Measurements from ENCODE around the gene SRRM1.
A peak's percentile ranks its signal among the peaks of the same experiment; 100 is the strongest.

SRRM1 gene

GRCh38 chr1:24643363-24644099 lies 429 bp downstream of the SRRM1 start:
- peaks cover 7 to 28% (median 24%) of the 10 kb centered on the region in 4 experiments for H3K4me1 ChIP-seq (ENCODE audit: control extremely low read depth in 1 of 4, control insufficient read depth in 4 of 4, insufficient read depth in 4 of 4, low read length in 3 of 4)
- POLR2A ChIA-PET = interaction anchor here (0.7 kb wide), 1 partner anchor 16 kb away, joined by 4 read pairs; no protein-coding TSS in a partner anchor
- H3K27me3 ChIP-seq (replicated peaks in 2 of 5; ENCODE audit: control insufficient read depth in 4 of 5, insufficient read depth in 5 of 5, low read length in 4 of 5) = no peaks in the 10 kb centered on the region
- CTCF ChIA-PET = no interaction called here
- DNase-seq = peak in 1 of 3 donors; percentile 48
- no peaks in the 10 kb centered on the region for H3K9me3 ChIP-seq (ENCODE audit: control extremely low read depth in 1 of 5, control insufficient read depth in 4 of 5, insufficient read depth in 2 of 5, low read depth in 1 of 5, low read length in 4 of 5)
- H3K27ac ChIP-seq (ENCODE audit: insufficient read depth in 1 of 2, low read depth in 1 of 2, low read length in 2 of 2, poor library complexity in 1 of 2, severe bottlenecking in 2 of 2) = peak overlapping the region; percentile 83 to 93
- peak overlapping the region; percentile 74 to 96 (median 94) for H3K4me3 ChIP-seq (ENCODE audit: control insufficient read depth in 1 of 7, extremely low read depth in 1 of 7, insufficient read depth in 4 of 7, low read depth in 2 of 7, low read length in 6 of 7)
- peaks cover 18 to 33% (median 23%) of the 10 kb centered on the region in 4 experiments for H3K36me3 ChIP-seq (ENCODE audit: control insufficient read depth in 4 of 4, insufficient read depth in 4 of 4, low read length in 3 of 4)
- WGBS (ENCODE audit: insufficient coverage) = 0% methylated on average over 26 of the region's 53 CpGs

- CTCF ChIA-PET = no interaction called here
- Histone ChIP-seq H3K4me1 (ENCODE audit: control extremely low read depth in 1 of 4, control insufficient read depth in 4 of 4, insufficient read depth in 4 of 4, low read length in 3 of 4) (peaks cover 7 to 28% (median 24%) of the 10 kb centered on the region in 4 experiments), H3K27ac (ENCODE audit: insufficient read depth in 1 of 2, low read depth in 1 of 2, low read length in 2 of 2, poor library complexity in 1 of 2, severe bottlenecking in 2 of 2) (peak overlapping the region; percentile 83 to 93), H3K4me3 (ENCODE audit: control insufficient read depth in 1 of 7, extremely low read depth in 1 of 7, insufficient read depth in 4 of 7, low read depth in 2 of 7, low read length in 6 of 7) (peak overlapping the region; percentile 74 to 96 (median 94)), H3K27me3 (replicated peaks in 2 of 5; ENCODE audit: control insufficient read depth in 4 of 5, insufficient read depth in 5 of 5, low read length in 4 of 5) (no peaks in the 10 kb centered on the region), H3K36me3 (ENCODE audit: control insufficient read depth in 4 of 4, insufficient read depth in 4 of 4, low read length in 3 of 4) (peaks cover 22 to 38% (median 28%) of the 10 kb centered on the region in 4 experiments), H3K9me3 (ENCODE audit: control extremely low read depth in 1 of 5, control insufficient read depth in 4 of 5, insufficient read depth in 2 of 5, low read depth in 1 of 5, low read length in 4 of 5) (no peaks in the 10 kb centered on the region)
- POLR2A ChIA-PET = no interaction called here
- 0% methylated on average over 8 of the region's 9 CpGs for WGBS (ENCODE audit: insufficient coverage)
- DNase-seq = peak in 2 of 3 donors; percentile 3 to 24
These were observed 940 bp downstream of the SRRM1 start for GRCh38 chr1:24644100-24644384.

GRCh38 chr1:24648919-24649318 lies 5.8 kb downstream of the SRRM1 start:
- no peaks in the 10 kb centered on the region for H3K9me3 ChIP-seq (ENCODE audit: control extremely low read depth in 1 of 5, control insufficient read depth in 4 of 5, insufficient read depth in 2 of 5, low read depth in 1 of 5, low read length in 4 of 5)
- H3K36me3 ChIP-seq (ENCODE audit: control insufficient read depth in 4 of 4, insufficient read depth in 4 of 4, low read length in 3 of 4) = peaks cover 45 to 81% (median 63%) of the 10 kb centered on the region in 4 experiments
- ChIA-PET CTCF (no interaction called here), POLR2A (interaction anchor here (0.7 kb wide), 1 partner anchor 19 kb away, joined by 3 read pairs; no protein-coding TSS in a partner anchor)
- no peaks in the 10 kb centered on the region for H3K27me3 ChIP-seq (replicated peaks in 2 of 5; ENCODE audit: control insufficient read depth in 4 of 5, insufficient read depth in 5 of 5, low read length in 4 of 5)
- H3K4me3 ChIP-seq (ENCODE audit: control insufficient read depth in 1 of 7, extremely low read depth in 1 of 7, insufficient read depth in 4 of 7, low read depth in 2 of 7, low read length in 6 of 7) = no peak overlapping the region
- no peak overlapping the region for H3K27ac ChIP-seq (ENCODE audit: insufficient read depth in 1 of 2, low read depth in 1 of 2, low read length in 2 of 2, poor library complexity in 1 of 2, severe bottlenecking in 2 of 2)
- H3K4me1 ChIP-seq (ENCODE audit: control extremely low read depth in 1 of 4, control insufficient read depth in 4 of 4, insufficient read depth in 4 of 4, low read length in 3 of 4) = peaks cover 6 to 16% (median 12%) of the 10 kb centered on the region in 4 experiments
- DNase-seq = no peak
- 97% methylated on average over 4 of the region's 5 CpGs for WGBS (ENCODE audit: insufficient coverage)

GRCh38 chr1:24652382-24652781 lies 9.3 kb downstream of the SRRM1 start:
- H3K27ac ChIP-seq (ENCODE audit: insufficient read depth in 1 of 2, low read depth in 1 of 2, low read length in 2 of 2, poor library complexity in 1 of 2, severe bottlenecking in 2 of 2) = no peak overlapping the region
- H3K4me1 ChIP-seq (ENCODE audit: control extremely low read depth in 1 of 4, control insufficient read depth in 4 of 4, insufficient read depth in 4 of 4, low read length in 3 of 4) = no peaks in the 10 kb centered on the region
- H3K27me3 ChIP-seq (replicated peaks in 2 of 5; ENCODE audit: control insufficient read depth in 4 of 5, insufficient read depth in 5 of 5, low read length in 4 of 5) = no peaks in the 10 kb centered on the region
- POLR2A ChIA-PET = no interaction called here
- H3K9me3 ChIP-seq (ENCODE audit: control extremely low read depth in 1 of 5, control insufficient read depth in 4 of 5, insufficient read depth in 2 of 5, low read depth in 1 of 5, low read length in 4 of 5) = no peaks in the 10 kb centered on the region
- WGBS (ENCODE audit: insufficient coverage) = 99% methylated on average over 7 of the region's 13 CpGs
- H3K36me3 ChIP-seq (ENCODE audit: control insufficient read depth in 4 of 4, insufficient read depth in 4 of 4, low read length in 3 of 4) = peaks cover 55 to 97% (median 75%) of the 10 kb centered on the region in 4 experiments
- no peak for DNase-seq
- H3K4me3 ChIP-seq (ENCODE audit: control insufficient read depth in 1 of 7, extremely low read depth in 1 of 7, insufficient read depth in 4 of 7, low read depth in 2 of 7, low read length in 6 of 7) = no peak overlapping the region
- CTCF ChIA-PET = no interaction called here

GRCh38 chr1:24654010-24654409 lies 10.9 kb downstream of the SRRM1 start:
- no peak overlapping the region for H3K27ac ChIP-seq (ENCODE audit: insufficient read depth in 1 of 2, low read depth in 1 of 2, low read length in 2 of 2, poor library complexity in 1 of 2, severe bottlenecking in 2 of 2)
- no peaks in the 10 kb centered on the region for H3K9me3 ChIP-seq (ENCODE audit: control extremely low read depth in 1 of 5, control insufficient read depth in 4 of 5, insufficient read depth in 2 of 5, low read depth in 1 of 5, low read length in 4 of 5)
- WGBS (ENCODE audit: insufficient coverage) = no CpG with 5 or more reads among the region's 3 CpGs
- ChIA-PET CTCF (interaction anchor here (0.8 to 4.7 kb wide), 6 partner anchors 11 to 176 kb away, joined by 3 to 17 read pairs (median 3); no protein-coding TSS in a partner anchor), POLR2A (no interaction called here)
- no peaks in the 10 kb centered on the region for H3K27me3 ChIP-seq (replicated peaks in 2 of 5; ENCODE audit: control insufficient read depth in 4 of 5, insufficient read depth in 5 of 5, low read length in 4 of 5)
- no peaks in the 10 kb centered on the region for H3K4me1 ChIP-seq (ENCODE audit: control extremely low read depth in 1 of 4, control insufficient read depth in 4 of 4, insufficient read depth in 4 of 4, low read length in 3 of 4)
- DNase-seq = no peak
- peaks cover 46 to 94% (median 69%) of the 10 kb centered on the region in 4 experiments for H3K36me3 ChIP-seq (ENCODE audit: control insufficient read depth in 4 of 4, insufficient read depth in 4 of 4, low read length in 3 of 4)
- H3K4me3 ChIP-seq (ENCODE audit: control insufficient read depth in 1 of 7, extremely low read depth in 1 of 7, insufficient read depth in 4 of 7, low read depth in 2 of 7, low read length in 6 of 7) = no peak overlapping the region

- Histone ChIP-seq H3K9me3 (ENCODE audit: control extremely low read depth in 1 of 5, control insufficient read depth in 4 of 5, insufficient read depth in 2 of 5, low read depth in 1 of 5, low read length in 4 of 5) (no peaks in the 10 kb centered on the region), H3K4me1 (ENCODE audit: control extremely low read depth in 1 of 4, control insufficient read depth in 4 of 4, insufficient read depth in 4 of 4, low read length in 3 of 4) (no peaks in the 10 kb centered on the region), H3K36me3 (ENCODE audit: control insufficient read depth in 4 of 4, insufficient read depth in 4 of 4, low read length in 3 of 4) (peaks cover 36 to 94% (median 66%) of the 10 kb centered on the region in 4 experiments), H3K4me3 (ENCODE audit: control insufficient read depth in 1 of 7, extremely low read depth in 1 of 7, insufficient read depth in 4 of 7, low read depth in 2 of 7, low read length in 6 of 7) (no peak overlapping the region), H3K27me3 (replicated peaks in 2 of 5; ENCODE audit: control insufficient read depth in 4 of 5, insufficient read depth in 5 of 5, low read length in 4 of 5) (no peaks in the 10 kb centered on the region), H3K27ac (ENCODE audit: insufficient read depth in 1 of 2, low read depth in 1 of 2, low read length in 2 of 2, poor library complexity in 1 of 2, severe bottlenecking in 2 of 2) (no peak overlapping the region)
- POLR2A ChIA-PET = interaction anchor here (1.2 kb wide), 1 partner anchor 17 kb away, joined by 3 read pairs; no protein-coding TSS in a partner anchor
- WGBS (ENCODE audit: insufficient coverage) = 80% methylated on average over 1 of the region's 1 CpG
- DNase-seq = peak; percentile 2 to 52 (median 31)
- CTCF ChIA-PET = interaction anchor here (4.7 kb wide), 1 partner anchor 9 kb away, joined by 17 read pairs; no protein-coding TSS in a partner anchor
These were observed 12.9 kb downstream of the SRRM1 start for GRCh38 chr1:24656046-24656445.

GRCh38 chr1:24657781-24658180 lies 14.7 kb downstream of the SRRM1 start:
- no peaks in the 10 kb centered on the region for H3K4me1 ChIP-seq (ENCODE audit: control extremely low read depth in 1 of 4, control insufficient read depth in 4 of 4, insufficient read depth in 4 of 4, low read length in 3 of 4)
- H3K9me3 ChIP-seq (ENCODE audit: control extremely low read depth in 1 of 5, control insufficient read depth in 4 of 5, insufficient read depth in 2 of 5, low read depth in 1 of 5, low read length in 4 of 5) = no peaks in the 10 kb centered on the region
- WGBS (ENCODE audit: insufficient coverage) = no CpG with 5 or more reads among the region's 3 CpGs
- no peak overlapping the region for H3K4me3 ChIP-seq (ENCODE audit: control insufficient read depth in 1 of 7, extremely low read depth in 1 of 7, insufficient read depth in 4 of 7, low read depth in 2 of 7, low read length in 6 of 7)
- peaks cover 34 to 95% (median 66%) of the 10 kb centered on the region in 4 experiments for H3K36me3 ChIP-seq (ENCODE audit: control insufficient read depth in 4 of 4, insufficient read depth in 4 of 4, low read length in 3 of 4)
- DNase-seq = no peak
- no peaks in the 10 kb centered on the region for H3K27me3 ChIP-seq (replicated peaks in 2 of 5; ENCODE audit: control insufficient read depth in 4 of 5, insufficient read depth in 5 of 5, low read length in 4 of 5)
- CTCF ChIA-PET = interaction anchor here (0.7 kb wide), 1 partner anchor 251 kb away, joined by 4 read pairs; no protein-coding TSS in a partner anchor
- POLR2A ChIA-PET = no interaction called here
- H3K27ac ChIP-seq (ENCODE audit: insufficient read depth in 1 of 2, low read depth in 1 of 2, low read length in 2 of 2, poor library complexity in 1 of 2, severe bottlenecking in 2 of 2) = no peak overlapping the region

Data from common myeloid progenitor, CD34-positive (primary cell).